Dermis microvascular lymphatic vessel endothelial cell (primary cell): ENCODE measurements around the gene WNT3A. TPM values are rescaled to one million over a fixed set of nuclear protein-coding genes. Genes with fewer than 3 reads are reported as not detected.

Experiments used
- DNase-seq, 2 donors: peaks; one replicate each; pipeline versions ENCODE4 v3.0.0 to v3.0.0-alpha.2; 2010; ENCODE audit warnings: low read depth in 2 of 2
- total RNA-seq: library from RNA; depleted of rRNA; stranded (reverse); fragments of >200 nt; gene quantifications from 2 replicates; pipeline ENCODE4 v1.2.1, GENCODE V29; 2014

Gene WNT3A
- total RNA-seq, 1 donor from 2014 or later: not detected

DNA sequence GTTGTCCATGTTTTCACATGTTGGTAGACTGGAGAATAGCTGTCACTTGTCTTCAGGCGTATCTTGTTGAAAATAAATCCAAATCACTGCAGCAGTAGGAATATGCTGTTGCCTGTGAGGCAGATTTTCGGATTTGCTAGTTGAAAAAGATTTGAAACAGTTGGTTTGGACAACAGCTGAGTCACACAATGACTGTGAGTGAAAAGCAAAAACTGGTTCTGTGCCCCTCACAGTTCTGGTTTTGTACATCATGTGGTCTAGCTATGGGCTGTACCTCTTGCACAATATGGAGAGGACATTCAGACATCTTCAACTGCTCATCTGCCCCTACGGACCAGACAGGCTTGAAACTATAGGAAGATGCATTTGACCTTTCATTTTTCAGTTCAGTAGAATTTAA, 77.5 kb downstream of the WNT3A start:
- DNase-seq: peak in 1 of 2 donors; percentile 40

DNA sequence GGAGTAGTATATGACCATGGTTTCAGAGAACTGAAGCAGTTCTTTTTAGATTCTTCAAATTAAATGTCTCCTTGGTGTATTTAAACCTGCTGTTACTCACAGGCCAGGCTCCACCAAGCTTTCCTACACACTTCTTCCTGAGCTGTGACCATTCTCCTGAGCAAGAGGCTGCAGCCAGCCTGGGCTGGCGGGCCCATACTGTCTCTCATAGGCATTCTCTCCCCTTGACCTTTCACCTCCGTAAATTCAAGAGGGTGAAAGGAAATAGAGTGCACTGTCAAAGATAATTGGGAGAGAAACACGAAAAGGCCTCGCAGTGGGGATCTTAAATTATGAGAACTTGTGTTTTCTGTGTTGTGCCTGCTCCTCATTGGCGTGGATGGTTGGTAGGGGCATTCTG, 78.0 kb downstream of the WNT3A start:
- no peak for DNase-seq

DNA sequence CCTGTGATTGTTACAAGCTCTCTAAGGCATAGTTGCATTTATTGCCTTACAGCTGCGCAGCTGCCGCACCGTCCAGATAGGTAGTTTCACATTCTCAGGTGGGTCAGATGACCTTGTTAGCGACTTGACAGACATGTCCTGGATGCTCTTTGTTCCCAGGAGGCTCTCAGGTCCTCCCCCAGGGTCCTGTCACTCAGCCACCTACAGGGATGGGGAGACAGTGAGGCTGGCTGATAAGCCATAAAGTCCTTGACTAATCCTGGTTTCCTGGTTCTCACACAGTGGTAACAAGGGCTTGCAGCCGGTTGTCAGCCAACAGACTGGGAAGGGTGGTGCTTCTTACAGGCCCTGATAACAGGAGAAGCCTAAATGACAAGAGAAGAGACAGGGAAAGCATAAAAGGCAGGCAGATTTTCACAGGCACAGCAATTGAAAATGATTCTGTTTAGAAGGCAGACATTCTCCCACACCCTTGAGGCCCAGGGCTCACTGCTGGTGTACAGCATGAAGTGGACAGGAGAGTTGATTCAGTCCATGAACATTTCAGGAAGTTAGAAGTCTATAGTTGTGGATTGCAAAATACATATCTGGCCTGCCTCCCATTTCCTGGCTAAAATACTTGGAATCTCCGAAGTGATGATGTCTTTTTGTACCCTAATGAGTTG, 78.6 kb downstream of the WNT3A start:
- DNase-seq: peak; percentile 46 to 82

DNA sequence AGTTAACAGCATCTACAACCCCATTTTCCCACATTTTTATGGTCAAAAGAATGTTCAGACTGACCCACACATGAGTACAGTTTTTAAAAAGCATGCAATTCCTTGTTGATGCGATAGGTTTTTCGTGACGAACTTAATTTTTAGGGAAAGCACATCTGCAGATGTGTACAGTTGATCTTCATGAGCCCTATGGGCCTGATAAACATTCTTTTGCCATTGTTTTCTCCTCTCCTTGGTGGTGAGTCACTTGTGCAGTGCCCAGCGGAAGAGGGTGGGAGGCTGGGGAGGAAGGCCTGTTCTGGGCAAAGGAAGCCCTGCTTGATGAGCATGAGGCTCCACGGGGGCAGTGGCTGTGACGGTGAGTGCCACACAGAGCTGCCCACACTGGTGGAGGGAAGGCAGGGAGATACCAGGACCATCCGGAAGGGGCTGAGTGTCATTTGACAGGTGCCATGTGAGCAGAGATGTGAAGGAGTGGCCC, 81.0 kb downstream of the WNT3A start:
- DNase-seq: peak; percentile 46 to 93

DNA sequence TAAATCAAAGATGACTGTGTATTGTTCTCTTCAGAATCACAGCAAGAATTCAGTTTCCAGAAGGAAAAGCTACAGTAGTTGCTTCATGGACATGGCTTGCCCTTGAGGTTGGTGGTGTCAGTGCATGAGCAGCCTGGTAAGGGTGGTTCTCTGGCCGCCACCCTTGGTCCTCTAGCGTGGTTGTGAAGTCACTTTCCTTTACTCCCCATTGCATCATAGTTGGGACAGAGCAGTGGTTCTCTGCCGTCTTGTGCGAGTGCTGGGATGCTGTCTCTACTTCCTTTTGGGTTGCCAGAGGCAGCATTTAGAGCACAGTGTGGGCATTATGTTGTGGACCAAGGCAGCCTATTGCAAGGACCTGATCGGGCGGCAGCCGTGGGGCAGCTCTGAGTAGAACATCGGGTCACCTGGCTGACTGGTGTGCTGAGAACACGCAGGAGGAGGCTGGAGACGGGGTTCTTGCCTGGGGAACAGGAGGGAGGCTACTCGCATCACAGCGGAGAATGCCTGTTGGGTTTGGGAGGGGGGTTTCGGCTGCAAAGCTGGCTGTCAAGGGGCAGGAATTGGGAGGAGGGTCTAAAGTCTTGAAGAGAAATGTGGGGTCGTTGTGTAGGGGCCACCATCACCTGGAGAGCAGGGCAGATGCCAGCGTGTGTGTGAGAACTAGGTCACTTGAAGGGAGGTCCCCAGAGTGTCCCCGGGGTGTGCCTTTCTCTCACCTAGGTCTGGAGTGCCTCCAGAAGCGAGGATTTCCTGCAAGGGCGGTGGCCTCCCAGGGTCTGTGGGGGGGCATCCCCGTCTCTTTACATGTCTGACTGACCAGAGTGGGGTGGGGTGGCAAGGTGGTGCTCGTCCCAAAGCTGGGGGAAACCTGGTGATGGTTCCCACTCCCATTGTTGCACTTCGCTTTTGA, 82.0 kb downstream of the WNT3A start:
- no peak for DNase-seq

DNA sequence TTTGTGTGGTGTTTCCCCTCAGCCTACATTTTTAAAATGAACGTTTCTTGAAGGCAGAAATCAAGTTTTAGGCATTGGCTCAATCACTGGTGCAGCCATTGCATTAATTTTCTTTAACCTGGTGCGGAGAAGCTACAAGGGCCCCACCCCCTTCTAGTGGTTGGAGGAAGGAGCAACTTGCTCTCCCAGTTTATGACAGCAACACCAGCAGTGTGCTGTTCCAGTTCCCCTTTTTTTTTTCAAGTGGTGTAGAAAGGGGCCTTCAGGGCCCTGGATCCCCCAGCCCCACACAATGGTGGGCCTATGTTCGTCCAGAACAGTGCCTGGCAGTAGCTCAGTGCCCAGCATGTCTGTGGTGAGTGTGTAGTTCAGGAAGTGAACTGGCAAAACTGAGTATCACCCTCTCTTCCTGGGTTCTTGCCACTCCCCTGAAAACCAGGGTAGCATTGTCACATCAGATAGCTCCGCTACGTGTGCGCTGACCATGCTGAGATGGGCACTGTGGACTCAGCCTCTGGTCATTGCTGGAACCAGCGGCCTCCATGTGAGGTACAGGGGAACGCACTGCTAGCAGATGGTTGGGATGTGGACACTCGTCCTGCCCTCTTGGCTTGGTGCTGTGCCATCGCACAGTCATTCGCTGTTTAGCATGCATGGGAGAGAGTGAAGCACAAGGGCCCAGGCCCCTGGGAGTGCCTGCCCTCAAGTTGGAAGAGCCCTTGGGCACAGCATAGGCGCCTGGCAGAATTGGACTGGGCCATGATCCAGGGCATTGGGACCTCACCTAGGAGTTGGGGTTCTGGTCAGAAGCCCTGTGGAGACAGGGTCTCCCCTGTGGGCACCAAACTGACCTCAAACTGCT, 83.0 kb downstream of the WNT3A start:
- no peak for DNase-seq

DNA sequence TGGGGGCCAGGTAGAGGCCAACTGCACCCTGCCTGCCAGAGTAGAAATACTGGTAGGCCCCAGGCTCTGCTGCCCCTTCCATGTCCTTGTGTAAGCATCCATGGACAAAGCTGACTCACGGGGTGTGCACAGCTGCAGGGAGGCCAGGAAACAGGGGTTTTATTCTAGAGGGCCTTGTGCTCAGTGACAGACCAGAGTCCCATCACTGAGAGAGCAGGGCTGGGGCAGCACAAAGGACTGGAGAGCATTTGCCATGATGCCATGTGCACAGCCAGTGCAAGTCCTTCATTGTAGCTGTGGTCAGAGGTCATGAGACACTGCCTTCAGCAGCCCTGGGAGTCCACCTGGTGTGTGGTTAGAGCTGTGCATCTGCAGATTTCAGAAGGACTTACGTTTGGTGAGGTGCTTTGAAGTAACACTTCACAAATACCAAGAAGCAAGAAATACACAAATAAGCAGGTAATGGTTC, 83.8 kb downstream of the WNT3A start:
- DNase-seq: peak in 1 of 2 donors; percentile 56

DNA sequence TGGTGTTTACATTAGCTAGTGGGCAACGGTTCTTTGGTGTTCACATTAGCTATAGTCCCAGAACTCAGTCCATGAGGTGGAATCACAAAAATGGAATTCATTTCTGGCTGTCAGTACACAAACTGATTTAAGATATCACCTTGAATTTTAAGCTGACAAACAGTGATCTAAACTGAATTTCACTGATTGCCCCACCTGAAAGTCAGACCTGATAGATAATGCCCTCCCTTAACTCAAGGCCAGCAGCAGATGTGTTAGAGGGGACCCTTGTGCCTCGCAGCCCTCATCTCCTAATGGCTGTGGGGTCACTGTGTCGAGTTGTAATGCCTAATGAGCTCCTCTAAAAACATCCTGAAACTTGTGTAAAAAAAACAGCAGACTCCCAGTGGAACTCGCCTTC, 84.3 kb downstream of the WNT3A start:
- DNase-seq: no peak

DNA sequence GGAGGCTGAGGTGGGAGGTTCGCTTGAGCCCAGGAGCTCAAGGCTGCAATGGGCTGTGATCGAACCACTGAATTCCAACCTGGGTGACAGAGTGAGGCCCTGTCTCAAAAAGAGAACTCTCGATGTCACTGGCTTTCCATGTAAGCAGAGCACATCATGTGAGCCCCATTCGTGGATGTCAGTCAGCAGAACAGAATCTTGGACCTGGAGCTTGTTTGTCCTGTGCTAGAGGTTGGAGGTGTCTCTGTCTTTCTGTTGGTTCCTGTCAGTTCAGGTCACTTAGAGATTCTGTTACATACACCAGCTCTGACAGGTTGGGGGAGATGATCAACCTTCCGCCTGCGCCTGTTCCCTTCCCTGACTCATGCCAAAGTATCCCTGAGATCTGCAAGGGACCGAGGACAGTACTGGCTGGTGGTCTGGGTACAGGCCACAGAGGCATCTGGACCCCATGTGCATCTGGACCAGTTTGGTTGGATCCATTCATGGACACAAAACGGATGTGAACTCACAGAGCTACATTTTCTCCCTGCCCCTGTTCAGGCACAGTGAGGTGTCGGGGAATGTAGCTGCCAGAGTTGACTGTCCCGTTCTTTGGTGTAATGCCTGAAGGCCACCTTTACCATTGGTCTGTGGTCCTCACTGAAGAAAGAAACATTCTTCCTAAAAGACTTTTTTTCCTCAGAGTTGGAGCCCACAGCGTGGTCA, 85.7 kb downstream of the WNT3A start:
- no peak for DNase-seq

DNA sequence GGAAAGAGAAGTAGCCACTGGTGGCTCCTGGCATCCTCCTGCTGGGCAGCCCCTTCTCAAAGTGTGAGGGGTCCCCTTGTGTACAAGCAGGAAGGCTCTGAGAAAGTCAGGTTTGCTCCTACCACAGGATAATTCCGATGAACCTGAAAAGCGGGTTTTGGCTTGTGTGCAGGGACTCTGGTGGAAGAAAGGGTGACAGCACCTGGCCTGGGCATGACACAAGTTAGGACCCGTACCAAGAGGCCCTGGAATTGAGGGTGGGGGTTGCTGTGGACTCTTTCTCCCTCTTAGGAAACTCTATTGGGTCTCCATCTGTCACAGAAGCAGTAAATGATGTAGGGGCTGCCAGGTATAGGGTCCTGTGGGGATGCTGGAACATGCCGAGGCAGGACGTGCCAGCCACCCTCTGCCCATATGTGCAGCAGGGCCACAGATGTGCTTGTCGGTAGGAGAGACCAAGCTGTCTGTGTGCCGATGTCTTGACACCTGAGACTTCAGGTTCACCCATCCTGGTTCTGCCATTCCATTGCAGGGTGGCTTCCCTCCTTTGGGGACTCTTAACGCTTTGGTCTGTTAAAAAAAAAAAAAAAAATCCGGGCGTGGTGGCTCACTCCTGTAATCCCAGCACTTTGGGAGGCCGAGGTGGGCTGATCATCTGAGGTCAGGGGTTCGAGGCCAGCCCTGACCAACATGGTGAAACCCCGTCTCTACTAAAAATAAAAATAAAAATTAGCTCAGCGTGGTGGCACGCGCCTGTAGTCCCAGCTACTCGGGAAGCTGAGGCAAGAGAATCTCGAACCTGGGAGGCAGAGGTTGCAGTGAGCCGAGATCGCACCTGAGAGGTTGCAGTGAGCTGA, 86.5 kb downstream of the WNT3A start:
- DNase-seq: no peak

DNA sequence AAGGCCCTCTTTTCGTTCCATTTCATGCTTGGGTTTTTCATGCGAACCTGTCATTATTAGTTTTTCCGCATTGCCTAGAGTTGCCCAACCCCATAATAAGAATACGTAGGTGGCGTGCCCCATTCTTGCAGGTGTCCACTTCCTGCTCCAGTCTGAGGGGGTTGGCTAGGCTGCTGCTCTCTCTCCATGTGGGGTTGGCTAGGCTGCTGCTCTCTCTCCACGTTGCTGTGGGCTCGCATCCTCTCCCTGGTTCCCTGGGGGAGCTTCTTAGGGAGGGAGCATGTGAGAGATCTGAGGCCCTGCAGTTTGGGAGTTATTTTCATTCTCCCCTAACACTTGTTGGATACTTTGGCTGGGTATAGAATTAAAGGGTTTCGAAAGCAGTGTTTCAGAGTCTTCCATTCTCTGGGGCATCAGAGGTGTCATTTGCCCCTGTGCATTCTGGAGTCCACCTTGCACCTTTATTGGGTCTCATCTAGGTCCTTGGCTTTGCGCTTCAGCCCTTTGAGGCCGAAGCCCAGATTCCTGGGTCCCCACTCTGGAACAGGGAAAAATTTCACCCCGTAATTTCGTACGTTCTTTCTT, 87.7 kb downstream of the WNT3A start:
- no peak for DNase-seq

DNA sequence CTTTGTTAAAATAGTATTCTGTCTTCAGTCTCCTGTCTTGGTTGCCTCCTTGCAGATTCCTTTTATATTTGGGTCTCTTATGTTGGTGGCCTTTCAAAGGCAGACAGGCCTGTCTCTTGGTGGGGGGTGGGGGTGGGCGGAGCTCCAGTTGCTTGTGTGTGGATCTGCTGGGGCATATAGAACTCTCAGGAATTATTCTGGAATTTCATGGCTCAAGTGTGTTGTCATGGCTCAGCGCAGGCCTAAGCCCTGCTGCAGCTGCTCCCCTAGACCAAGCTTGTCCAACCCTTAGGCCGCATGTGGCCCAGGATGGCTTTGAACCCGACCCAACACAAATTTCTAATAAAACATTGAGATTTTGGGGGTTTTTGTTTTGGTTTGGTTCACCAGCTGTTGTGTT, 88.4 kb downstream of the WNT3A start:
- DNase-seq: no peak

DNA sequence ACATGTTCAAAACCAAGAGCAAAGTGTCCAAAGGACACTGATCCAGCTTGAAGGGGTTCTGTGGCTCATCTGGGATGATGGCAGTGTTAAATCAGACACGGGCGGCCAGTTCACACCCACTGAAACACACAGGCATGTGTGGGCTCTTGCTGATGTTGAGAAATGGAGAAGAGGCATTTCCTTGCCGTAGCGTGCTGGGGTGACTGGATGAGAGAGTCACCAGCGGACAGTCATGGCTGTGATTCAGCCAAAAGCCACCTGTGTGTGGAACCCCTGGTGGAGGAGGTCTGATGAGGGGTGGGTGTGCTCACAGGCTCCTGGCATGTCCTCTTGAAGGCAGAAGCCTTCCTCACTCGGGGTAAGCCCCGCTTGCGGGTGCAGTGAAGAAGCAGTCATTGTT, 89.1 kb downstream of the WNT3A start:
- no peak for DNase-seq

DNA sequence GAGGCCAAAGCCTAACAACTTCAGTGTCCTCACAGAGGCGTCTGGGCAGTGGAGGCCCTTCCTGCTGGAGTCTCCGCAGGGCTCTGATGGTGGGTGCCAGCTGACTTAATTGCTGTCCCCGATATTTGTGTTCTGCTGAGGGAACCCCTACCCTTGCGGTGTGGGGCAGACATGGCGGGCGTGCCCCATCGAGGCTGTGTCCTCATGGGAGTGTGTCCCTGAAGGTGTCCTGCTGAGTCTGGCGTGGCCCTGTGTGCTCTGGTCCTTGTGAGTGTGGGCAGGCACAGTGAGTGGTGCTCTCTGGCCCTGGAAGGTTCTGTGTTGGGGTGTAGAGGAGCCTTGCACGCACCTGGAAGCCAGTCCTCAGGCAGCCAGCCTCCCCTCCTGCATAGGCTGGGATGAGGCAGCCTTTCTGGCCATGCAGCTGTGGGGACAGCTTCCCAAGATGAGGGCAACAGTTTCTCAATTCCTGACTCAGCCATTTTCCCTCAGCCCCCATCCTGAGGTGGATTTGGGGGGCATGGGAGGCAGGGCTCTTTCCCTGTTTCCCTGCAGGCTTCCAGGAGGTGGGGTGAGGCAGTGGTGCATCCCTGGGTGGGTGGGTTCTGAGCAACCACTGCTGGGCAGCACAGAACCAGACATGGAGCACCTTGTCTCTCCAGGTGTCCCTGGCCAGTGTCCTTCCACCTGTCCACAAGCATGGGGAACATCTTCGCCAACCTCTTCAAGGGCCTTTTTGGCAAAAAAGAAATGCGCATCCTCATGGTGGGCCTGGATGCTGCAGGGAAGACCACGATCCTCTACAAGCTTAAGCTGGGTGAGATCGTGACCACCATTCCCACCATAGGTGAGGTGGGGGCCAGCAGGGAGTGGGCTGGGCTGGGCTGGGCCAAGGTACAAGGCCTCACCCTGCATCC, 89.9 kb downstream of the WNT3A start:
- no peak for DNase-seq

DNA sequence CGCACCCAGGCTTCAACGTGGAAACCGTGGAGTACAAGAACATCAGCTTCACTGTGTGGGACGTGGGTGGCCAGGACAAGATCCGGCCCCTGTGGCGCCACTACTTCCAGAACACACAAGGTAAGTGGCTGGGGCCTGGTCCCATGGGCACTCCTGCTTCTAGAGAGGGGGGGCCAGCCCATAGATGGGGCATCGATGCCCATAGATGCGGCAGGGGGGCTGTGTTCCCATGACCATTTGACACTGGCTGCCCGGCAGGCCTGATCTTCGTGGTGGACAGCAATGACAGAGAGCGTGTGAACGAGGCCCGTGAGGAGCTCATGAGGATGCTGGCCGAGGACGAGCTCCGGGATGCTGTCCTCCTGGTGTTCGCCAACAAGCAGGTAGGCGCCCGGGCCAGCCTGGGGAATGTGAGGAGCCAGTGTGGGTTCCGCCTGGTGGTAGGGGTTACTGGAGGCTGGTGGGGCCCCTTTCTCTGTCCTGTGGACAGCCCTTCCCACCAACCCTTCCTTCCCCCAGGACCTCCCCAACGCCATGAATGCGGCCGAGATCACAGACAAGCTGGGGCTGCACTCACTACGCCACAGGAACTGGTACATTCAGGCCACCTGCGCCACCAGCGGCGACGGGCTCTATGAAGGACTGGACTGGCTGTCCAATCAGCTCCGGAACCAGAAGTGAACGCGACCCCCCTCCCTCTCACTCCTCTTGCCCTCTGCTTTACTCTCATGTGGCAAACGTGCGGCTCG, 90.7 kb downstream of the WNT3A start:
- DNase-seq: no peak

DNA sequence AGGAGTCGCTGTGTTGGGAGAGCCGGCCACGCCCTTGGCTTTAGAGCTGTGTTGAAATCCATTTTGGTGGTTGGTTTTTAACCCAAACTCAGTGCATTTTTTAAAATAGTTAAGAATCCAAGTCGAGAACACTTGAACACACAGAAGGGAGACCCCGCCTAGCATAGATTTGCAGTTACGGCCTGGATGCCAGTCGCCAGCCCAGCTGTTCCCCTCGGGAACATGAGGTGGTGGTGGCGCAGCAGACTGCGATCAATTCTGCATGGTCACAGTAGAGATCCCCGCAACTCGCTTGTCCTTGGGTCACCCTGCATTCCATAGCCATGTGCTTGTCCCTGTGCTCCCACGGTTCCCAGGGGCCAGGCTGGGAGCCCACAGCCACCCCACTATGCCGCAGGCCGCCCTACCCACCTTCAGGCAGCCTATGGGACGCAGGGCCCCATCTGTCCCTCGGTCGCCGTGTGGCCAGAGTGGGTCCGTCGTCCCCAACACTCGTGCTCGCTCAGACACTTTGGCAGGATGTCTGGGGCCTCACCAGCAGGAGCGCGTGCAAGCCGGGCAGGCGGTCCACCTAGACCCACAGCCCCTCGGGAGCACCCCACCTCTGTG, 91.6 kb downstream of the WNT3A start:
- DNase-seq: no peak

DNA sequence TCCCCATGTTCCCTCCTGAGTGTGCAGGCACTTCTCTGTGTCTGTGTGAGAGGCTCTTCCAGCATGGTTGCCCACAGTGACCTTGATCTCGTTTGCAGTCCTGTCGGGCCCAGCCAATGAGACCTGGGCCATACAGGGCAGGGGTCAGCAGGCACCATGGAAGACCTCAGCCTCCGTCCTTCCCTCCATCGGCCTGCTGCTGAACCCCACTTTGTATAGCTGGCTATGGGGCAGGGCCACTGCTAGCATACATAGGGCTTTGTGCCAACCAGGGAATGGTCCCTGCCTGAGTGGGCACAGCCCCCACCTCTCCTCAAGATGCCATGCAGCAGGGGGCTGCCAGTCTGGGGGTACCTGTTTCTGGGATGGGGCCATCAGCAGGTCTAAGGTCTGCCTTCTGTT, 92.5 kb downstream of the WNT3A start:
- no peak for DNase-seq
